Lower lobe of right lung (tissue), 2 donors: ENCODE data around the gene NKX1-2. TPM values are rescaled to one million over a fixed set of nuclear protein-coding genes. Genes with fewer than 3 reads are reported as not detected.
"Not testable (repeated sequence)": the region's sequence is repeated elsewhere in the genome, so short reads cannot be mapped to it uniquely, and the experiment has no call there.

Experiments
- ATAC-seq, 2 donors: fragments of 200-7000 bp; cut with Tn5 transposase; one replicate each; pipeline ENCODE4 v1.9.1; 2020 to 2022; ENCODE audit warnings: mild to moderate bottlenecking in 2 of 2, moderate library complexity in 2 of 2
- DNase-seq: peaks from one replicate; pipeline ENCODE4 v3.0.0-alpha.2; 2020
- H3K27ac ChIP-seq: fragments of 200-600 bp; one replicate; pipeline ENCODE4 v1.8.0; 2022
- H3K27me3 ChIP-seq: fragments of 200-600 bp; one replicate; pipeline ENCODE4 v1.8.0; 2022; ENCODE audit warnings: low read depth
- H3K36me3 ChIP-seq: fragments of 200-600 bp; one replicate; pipeline ENCODE4 v1.8.0; 2022; ENCODE audit warnings: mild to moderate bottlenecking
- H3K4me1 ChIP-seq: fragments of 200-600 bp; one replicate; pipeline ENCODE4 v1.8.0; 2022
- H3K4me3 ChIP-seq: fragments of 200-600 bp; one replicate; pipeline ENCODE4 v1.8.0; 2022; ENCODE audit warnings: mild to moderate bottlenecking
- H3K9me3 ChIP-seq: fragments of 200-600 bp; one replicate; pipeline ENCODE4 v1.8.0; 2022
- intact Hi-C: fragments of 100-400 bp; cut with DNase I; formaldehyde crosslinking; loops from one replicate; pipeline ENCODE4 v1.11.0; 2022
- total RNA-seq: library from RNA; stranded (reverse); fragmentation: NEBNext Ultra II Directional; extraction: Animal tissue kit (Norgen Biotek cat#: 25700); gene quantifications from one replicate; pipeline ENCODE4 v1.2.1, GENCODE V29; 2021
- TF ChIP-seq, protein P1 (sequence below): fragments of 200-600 bp; IDR thresholded peaks from one replicate; pipeline ENCODE4 v1.8.0; 2022; ENCODE audit warnings: antibody characterized with exemption, mild to moderate bottlenecking
- donor health status: DM: no; HTN: yes; CAD: no; lungs with severe emphysema.

NKX1-2 gene
- total RNA-seq, 1 donor from 2014 or later = not detected

DNA sequence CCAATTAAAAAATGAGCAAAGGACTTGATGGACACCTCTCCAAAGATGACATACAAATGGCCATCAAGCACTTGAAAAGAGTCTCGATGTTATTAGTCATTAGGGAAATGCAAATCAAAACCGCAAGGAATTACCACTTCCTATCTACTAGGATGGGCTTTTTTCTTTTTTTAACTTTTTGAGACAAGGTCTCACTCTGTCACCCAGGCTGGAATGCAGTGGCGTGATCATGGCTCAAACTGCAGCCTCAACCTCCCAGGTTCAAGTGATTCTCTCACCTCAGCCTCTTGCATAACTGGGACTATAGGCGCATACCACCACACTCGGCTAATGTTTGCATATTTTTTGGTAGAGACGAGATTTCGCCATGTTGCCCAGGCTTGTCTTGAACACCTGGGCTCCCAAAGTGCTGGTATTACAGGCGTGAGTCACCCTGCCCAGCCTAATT lies 13.6 kb downstream of the NKX1-2 start:
- ATAC-seq = no peak
- H3K27ac ChIP-seq = no peak overlapping the region
- intact Hi-C loops = no loop called here

GRCh38 chr10:124435683-124436082 lies 14.2 kb downstream of the NKX1-2 start:
- H3K4me1 ChIP-seq, H3K27ac ChIP-seq, DNase-seq, H3K27me3 ChIP-seq, intact Hi-C loops, H3K9me3 ChIP-seq, H3K4me3 ChIP-seq, ATAC-seq, H3K36me3 ChIP-seq: not testable (repeated sequence)

More for the DNA sequence above, 13.6 kb downstream of the NKX1-2 start:
- H3K4me3 ChIP-seq = no peak overlapping the region
- no peaks in the 10 kb centered on the region for H3K4me1 ChIP-seq
- no peaks in the 10 kb centered on the region for H3K36me3 ChIP-seq
- TF ChIP-seq, protein P1, sequence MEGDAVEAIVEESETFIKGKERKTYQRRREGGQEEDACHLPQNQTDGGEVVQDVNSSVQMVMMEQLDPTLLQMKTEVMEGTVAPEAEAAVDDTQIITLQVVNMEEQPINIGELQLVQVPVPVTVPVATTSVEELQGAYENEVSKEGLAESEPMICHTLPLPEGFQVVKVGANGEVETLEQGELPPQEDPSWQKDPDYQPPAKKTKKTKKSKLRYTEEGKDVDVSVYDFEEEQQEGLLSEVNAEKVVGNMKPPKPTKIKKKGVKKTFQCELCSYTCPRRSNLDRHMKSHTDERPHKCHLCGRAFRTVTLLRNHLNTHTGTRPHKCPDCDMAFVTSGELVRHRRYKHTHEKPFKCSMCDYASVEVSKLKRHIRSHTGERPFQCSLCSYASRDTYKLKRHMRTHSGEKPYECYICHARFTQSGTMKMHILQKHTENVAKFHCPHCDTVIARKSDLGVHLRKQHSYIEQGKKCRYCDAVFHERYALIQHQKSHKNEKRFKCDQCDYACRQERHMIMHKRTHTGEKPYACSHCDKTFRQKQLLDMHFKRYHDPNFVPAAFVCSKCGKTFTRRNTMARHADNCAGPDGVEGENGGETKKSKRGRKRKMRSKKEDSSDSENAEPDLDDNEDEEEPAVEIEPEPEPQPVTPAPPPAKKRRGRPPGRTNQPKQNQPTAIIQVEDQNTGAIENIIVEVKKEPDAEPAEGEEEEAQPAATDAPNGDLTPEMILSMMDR = no peak
- peaks cover 3% of the 10 kb centered on the region for H3K27me3 ChIP-seq
- DNase-seq = no peak
- no peaks in the 10 kb centered on the region for H3K9me3 ChIP-seq

- H3K27me3 ChIP-seq = peaks cover 5% of the 10 kb centered on the region
- H3K4me1 ChIP-seq = no peaks in the 10 kb centered on the region
- DNase-seq (no peak), ATAC-seq (no peak)
- H3K27ac ChIP-seq = no peak overlapping the region
- TF ChIP-seq, protein P1 = no peak
- no peak overlapping the region for H3K4me3 ChIP-seq
- no peaks in the 10 kb centered on the region for H3K36me3 ChIP-seq
- intact Hi-C loops = no loop called here
- no peaks in the 10 kb centered on the region for H3K9me3 ChIP-seq
Measured at GRCh38 chr10:124433461-124433860, 16.4 kb downstream of the NKX1-2 start.

DNA sequence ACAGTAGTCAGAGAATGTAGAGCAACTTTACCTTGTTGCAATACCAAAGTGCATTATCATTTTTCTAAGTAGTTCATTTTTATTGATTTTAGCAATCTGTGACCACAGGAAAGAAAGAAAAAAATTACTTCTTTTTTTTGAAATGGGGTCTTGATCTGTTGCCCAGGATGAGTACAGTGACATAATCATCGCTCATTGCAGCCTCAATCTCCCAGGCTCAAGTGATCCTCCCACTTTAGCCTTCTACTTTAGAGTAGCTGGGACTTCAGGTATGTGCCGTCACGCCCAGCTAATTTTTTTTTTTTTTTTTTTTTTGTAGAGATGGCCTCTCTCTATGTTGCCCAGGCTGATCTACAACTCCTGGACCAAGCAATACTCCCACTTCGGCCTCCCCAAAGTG lies 19.8 kb downstream of the NKX1-2 start:
- intact Hi-C loops = no loop called here
- no peaks in the 10 kb centered on the region for H3K4me1 ChIP-seq
- DNase-seq = no peak
- H3K36me3 ChIP-seq = no peaks in the 10 kb centered on the region
- no peak overlapping the region for H3K4me3 ChIP-seq
- peaks cover 5% of the 10 kb centered on the region for H3K27me3 ChIP-seq
- H3K9me3 ChIP-seq = no peaks in the 10 kb centered on the region
- no peak for ATAC-seq
- no peak overlapping the region for H3K27ac ChIP-seq
- TF ChIP-seq, protein P1 = no peak

DNA sequence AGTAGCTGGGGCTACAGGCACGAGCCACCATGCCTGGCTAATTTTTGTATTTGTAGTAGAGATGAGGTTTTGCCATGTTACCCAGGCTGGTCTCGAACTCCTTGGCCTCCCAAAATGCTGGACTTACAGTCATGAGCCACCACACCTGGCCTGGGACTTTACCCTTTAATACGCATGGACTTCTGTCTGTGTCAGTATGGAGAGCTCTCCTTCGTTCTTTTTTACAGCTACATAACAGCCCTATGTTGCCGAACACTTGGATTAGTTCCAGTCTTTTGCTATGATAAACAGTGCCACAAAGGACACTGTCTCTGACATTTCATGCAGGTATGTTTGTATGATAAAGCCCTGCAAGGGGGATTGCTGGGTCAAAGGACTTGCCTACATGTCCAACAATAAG lies 20.3 kb downstream of the NKX1-2 start:
- H3K27ac ChIP-seq = no peak overlapping the region
- no peak for DNase-seq
- no peaks in the 10 kb centered on the region for H3K4me1 ChIP-seq
- ATAC-seq = no peak
- H3K36me3 ChIP-seq = no peaks in the 10 kb centered on the region
- peaks cover 5% of the 10 kb centered on the region for H3K27me3 ChIP-seq
- TF ChIP-seq, protein P1 = no peak
- intact Hi-C loops = no loop called here
- no peaks in the 10 kb centered on the region for H3K9me3 ChIP-seq
- no peak overlapping the region for H3K4me3 ChIP-seq

GRCh38 chr10:124428207-124428777 lies 21.5 kb downstream of the NKX1-2 start:
- no peak for DNase-seq
- H3K9me3 ChIP-seq = no peaks in the 10 kb centered on the region
- ATAC-seq = no peak
- no peak overlapping the region for H3K27ac ChIP-seq
- peaks cover 5% of the 10 kb centered on the region for H3K27me3 ChIP-seq
- no peaks in the 10 kb centered on the region for H3K36me3 ChIP-seq
- H3K4me3 ChIP-seq = no peak overlapping the region
- TF ChIP-seq, protein P1 = no peak
- H3K4me1 ChIP-seq = no peaks in the 10 kb centered on the region
- intact Hi-C loops = no loop called here
